EL (cell line): ENCODE measurements around the gene POLRMT.
"Not testable (repeated sequence)": the region's sequence is repeated elsewhere in the genome, so short reads cannot be mapped to it uniquely, and the experiment has no call there.

ENCODE experiments used
- DNase-seq: peaks from one replicate; pipeline ENCODE4 v3.0.0-alpha.2; 2016

Gene POLRMT

GRCh38 chr19:633068-633785 lies at the start of gene POLRMT:
Gene POLRMT (minus strand): TSS chr19:633537. CDS start chr19:633512, 25 bp downstream.
- peak; percentile 99 for DNase-seq

- no peak for DNase-seq
Observed at GRCh38 chr19:682678-683320, 49.5 kb upstream of the POLRMT start.

GRCh38 chr19:681029-682019 lies 48.0 kb upstream of the POLRMT start:
- no peak for DNase-seq

GRCh38 chr19:680287-681028 lies 47.1 kb upstream of the POLRMT start:
- peak; percentile 98 for DNase-seq

GRCh38 chr19:679418-680286 lies 46.3 kb upstream of the POLRMT start:
- DNase-seq, result peak; percentile 75

GRCh38 chr19:678791-679388 lies 45.6 kb upstream of the POLRMT start:
- DNase-seq, result no peak

- DNase-seq, result no peak
Observed at GRCh38 chr19:677601-678436, 44.5 kb upstream of the POLRMT start.

- peak; percentile 89 for DNase-seq
Observed at GRCh38 chr19:677201-677600, 43.9 kb upstream of the POLRMT start.

- peak; percentile 37 for DNase-seq
Observed at GRCh38 chr19:676339-677105, 43.2 kb upstream of the POLRMT start, which contains the start of gene FSTL3. Gene FSTL3 (plus strand): TSS chr19:676392. CDS start chr19:676424, 32 bp downstream.

- DNase-seq, result no peak
Observed at GRCh38 chr19:676007-676338, 42.6 kb upstream of the POLRMT start.

- DNase-seq, result no peak
Observed at GRCh38 chr19:674282-675151, 41.2 kb upstream of the POLRMT start.

GRCh38 chr19:670609-671075 lies 37.3 kb upstream of the POLRMT start:
- no peak for DNase-seq

GRCh38 chr19:668675-669434 lies 35.5 kb upstream of the POLRMT start:
- not testable (repeated sequence) for DNase-seq

- not testable (repeated sequence) for DNase-seq
Observed at GRCh38 chr19:666985-667573, 33.7 kb upstream of the POLRMT start.

GRCh38 chr19:664913-665443 lies 31.6 kb upstream of the POLRMT start:
- DNase-seq, result peak; percentile 73

GRCh38 chr19:663682-664117 lies 30.4 kb upstream of the POLRMT start:
- no peak for DNase-seq
